Ramos (cell line): ENCODE results near the gene DDX5.
"Not testable (repeated sequence)": the region's sequence is repeated elsewhere in the genome, so short reads cannot be mapped to it uniquely, and the experiment has no call there.

Experiments
- in situ Hi-C: fragments of 300-500 bp; cut with MboI; formaldehyde crosslinking; loops from one replicate; pipeline ENCODE4 v1.14.3; 2022; ENCODE audit warnings: low sequenced_read_pairs; ENCODE audit not compliant: unreplicated experiment

DDX5 gene

GRCh38 chr17:64496348-64496785 lies 9.7 kb downstream of the DDX5 start:
- in situ Hi-C loops = no loop called here

GRCh38 chr17:64495300-64495699 lies 10.8 kb downstream of the DDX5 start:
- in situ Hi-C loops = not testable (repeated sequence)

GRCh38 chr17:64494121-64494520 lies 12.0 kb downstream of the DDX5 start:
- in situ Hi-C loops = loop anchor here (5.0 kb wide), 2 partner anchors 72 to 187 kb away; no protein-coding TSS in a partner anchor

GRCh38 chr17:64492481-64493109 lies 13.5 kb downstream of the DDX5 start:
- in situ Hi-C loops = loop anchor here (5.0 kb wide), 2 partner anchors 70 to 185 kb away; no protein-coding TSS in a partner anchor

GRCh38 chr17:64491994-64492393 lies 14.1 kb downstream of the DDX5 start:
- in situ Hi-C loops = loop anchor here (5.0 kb wide), 2 partner anchors 70 to 185 kb away; no protein-coding TSS in a partner anchor

GRCh38 chr17:64491034-64491860 lies 14.8 kb downstream of the DDX5 start:
- in situ Hi-C loops = loop anchor here (5.0 kb wide), 2 partner anchors 69 to 184 kb away; no protein-coding TSS in a partner anchor

- in situ Hi-C loops = no loop called here
Observed at GRCh38 chr17:64488301-64488700, 17.8 kb downstream of the DDX5 start.

GRCh38 chr17:64484380-64484779 lies 21.7 kb downstream of the DDX5 start:
- in situ Hi-C loops = no loop called here

- in situ Hi-C loops = no loop called here
Observed at GRCh38 chr17:64480951-64481350, 25.1 kb downstream of the DDX5 start.

GRCh38 chr17:64477849-64478248 lies 28.2 kb downstream of the DDX5 start:
- in situ Hi-C loops = no loop called here

- in situ Hi-C loops = no loop called here
Observed at GRCh38 chr17:64472564-64472963, 33.5 kb downstream of the DDX5 start.

- in situ Hi-C loops = no loop called here
Observed at GRCh38 chr17:64471440-64471839, 34.6 kb downstream of the DDX5 start.

- in situ Hi-C loops = no loop called here
Observed at GRCh38 chr17:64470625-64471024, 35.5 kb downstream of the DDX5 start.

GRCh38 chr17:64466834-64467233 lies 39.3 kb downstream of the DDX5 start:
- in situ Hi-C loops = not testable (repeated sequence)

GRCh38 chr17:64466019-64466735 lies 39.9 kb downstream of the DDX5 start:
- in situ Hi-C loops = no loop called here

GRCh38 chr17:64461788-64462187 lies 44.3 kb downstream of the DDX5 start:
- in situ Hi-C loops = no loop called here

- in situ Hi-C loops = no loop called here
Observed at GRCh38 chr17:64460955-64461354, 45.1 kb downstream of the DDX5 start.

GRCh38 chr17:64459818-64460217 lies 46.3 kb downstream of the DDX5 start:
- in situ Hi-C loops = not testable (repeated sequence)

- in situ Hi-C loops = no loop called here
Observed at GRCh38 chr17:64459284-64459747, 46.8 kb downstream of the DDX5 start.

- in situ Hi-C loops = no loop called here
Observed at GRCh38 chr17:64458756-64459155, 47.3 kb downstream of the DDX5 start.

- in situ Hi-C loops = no loop called here
Observed at GRCh38 chr17:64457156-64457555, 48.9 kb downstream of the DDX5 start.
